HG02610 (cell line): ENCODE measurements around the gene MND1.
"Not testable (repeated sequence)": the region's sequence is repeated elsewhere in the genome, so short reads cannot be mapped to it uniquely, and the experiment has no call there.

Experiments
- ATAC-seq: cut with Tn5 transposase; IDR thresholded peaks from one replicate; pipeline ENCODE4 v1.9.1; 2021; ENCODE audit warnings: mild to moderate bottlenecking, moderate library complexity; ENCODE audit not compliant: unreplicated experiment

MND1 gene

GRCh38 chr4:153401501-153401900 lies 57.0 kb downstream of the MND1 start:
- no peak for ATAC-seq

DNA sequence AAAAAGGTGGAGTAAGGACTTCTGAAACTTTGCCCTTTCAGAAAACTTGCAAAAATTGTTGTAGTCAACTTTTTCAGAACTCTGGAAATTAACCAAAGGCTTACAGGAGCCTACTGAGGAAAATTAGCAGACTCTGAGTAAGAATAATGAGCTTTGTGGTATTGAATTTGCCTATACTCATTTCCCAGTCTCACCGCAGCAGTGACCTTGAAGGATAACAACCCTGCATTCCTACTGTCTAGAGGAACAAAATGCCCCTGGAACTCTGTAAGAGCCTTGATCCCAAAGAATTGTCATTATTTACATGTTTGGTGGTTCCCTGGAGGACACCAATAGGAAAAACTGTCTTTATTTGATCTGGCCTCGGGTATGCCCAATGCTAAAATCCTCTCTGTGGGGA lies 57.9 kb downstream of the MND1 start:
- no peak for ATAC-seq

- ATAC-seq, result no peak
These were observed 59.2 kb downstream of the MND1 start for GRCh38 chr4:153403726-153404125.

GRCh38 chr4:153407906-153408305 lies 63.4 kb downstream of the MND1 start:
- ATAC-seq, result no peak

DNA sequence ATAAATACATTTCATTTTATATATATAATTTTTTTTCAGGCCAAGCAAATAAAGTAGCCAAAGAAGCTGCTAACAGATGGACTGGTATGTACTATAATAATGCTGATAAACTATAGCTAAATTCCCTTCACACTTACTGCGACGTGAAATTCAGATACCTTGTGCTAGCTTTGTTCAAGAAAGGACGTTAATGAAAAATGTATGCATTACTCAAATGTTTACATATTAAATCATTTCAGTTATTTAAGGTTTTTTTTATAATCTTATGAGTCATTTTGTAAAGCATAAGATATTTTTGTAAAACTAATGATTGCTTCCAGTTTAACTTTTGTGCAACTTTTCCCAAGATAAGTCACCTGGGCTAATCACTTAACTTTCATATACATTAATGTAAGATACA lies 64.4 kb downstream of the MND1 start:
- ATAC-seq, result no peak

DNA sequence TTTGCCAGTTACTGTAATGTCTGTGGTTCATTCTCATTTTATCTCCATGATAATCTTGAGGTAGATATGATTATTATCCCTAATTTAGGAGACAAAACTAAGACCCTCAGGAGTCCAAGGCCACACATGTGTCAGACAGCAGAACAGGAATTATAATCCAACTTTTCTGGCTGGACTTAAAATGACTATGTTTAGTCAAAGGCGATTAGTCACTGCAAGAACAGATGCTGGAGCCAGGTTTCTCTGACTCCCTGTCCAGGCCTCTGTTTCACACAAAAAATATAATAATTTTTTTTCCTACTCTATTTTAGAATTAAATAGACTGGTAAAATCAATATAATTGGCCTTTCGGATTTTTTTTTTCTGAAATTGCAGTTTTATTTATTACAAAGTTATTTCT lies 64.9 kb downstream of the MND1 start:
- ATAC-seq, result no peak

DNA sequence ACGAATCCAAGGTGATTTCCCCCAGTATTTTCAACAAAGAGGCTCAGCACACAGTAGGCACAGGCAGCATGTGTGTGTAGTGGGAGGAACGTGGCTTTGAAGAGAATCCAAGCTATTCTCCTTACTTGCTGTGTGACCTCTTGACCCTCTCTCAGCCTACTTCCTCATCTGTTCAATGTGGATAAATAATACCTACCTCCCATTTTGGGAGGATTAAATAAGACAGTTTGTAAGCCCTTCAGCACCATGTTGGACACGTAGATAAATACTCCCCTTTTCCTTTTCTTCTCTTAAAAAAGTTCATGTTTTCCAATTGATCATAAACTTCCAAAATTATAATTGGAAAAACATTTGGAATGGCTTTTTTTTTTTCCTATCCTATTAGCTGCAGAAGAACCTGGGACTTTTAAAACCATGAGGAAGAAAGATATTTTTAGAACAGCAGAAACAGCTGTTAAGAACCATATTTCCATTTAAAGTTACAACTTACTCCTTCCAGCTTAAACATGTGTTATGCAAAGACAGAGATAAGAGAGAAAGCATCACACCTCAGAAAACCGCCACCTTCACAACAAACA lies 65.5 kb downstream of the MND1 start:
- ATAC-seq, result no peak

DNA sequence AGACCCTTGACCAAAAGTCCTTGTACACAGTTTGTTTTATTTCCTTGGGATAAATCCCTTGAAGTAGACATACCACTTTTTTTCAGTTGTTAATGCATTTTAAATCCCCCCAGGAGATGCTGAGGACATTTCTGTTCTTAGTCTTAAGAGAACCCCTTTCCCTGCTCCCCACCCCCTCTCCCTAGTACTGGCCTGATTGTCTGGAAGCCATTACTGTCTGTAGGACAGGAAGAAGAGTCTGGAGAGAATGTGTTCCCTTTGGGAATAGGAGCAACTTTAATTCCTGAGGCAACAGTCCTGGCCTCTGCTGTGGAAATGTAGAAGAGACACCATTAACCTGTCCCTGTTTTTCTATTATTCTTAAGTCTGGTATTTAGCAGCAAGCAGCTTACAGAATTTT lies 69.4 kb downstream of the MND1 start:
- ATAC-seq, result no peak

DNA sequence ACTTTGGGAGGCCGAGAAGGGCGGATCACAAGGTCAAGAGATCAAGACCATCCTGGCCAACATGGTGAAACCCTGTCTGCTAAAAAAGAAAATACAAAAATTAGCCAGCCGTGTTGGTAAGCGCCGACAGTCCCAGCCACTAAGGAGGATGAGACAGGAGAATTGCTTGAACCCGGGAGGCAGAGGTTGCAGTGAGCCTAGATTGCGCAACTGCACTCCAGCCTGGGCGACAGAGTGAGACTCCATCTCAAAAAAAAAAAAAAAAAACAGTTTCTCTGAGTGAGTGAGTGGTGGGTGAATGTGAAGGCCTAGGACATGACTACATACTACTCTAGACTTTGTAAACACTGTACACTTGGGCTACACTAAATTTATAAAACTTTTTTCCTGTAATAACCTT lies 72.0 kb downstream of the MND1 start:
- ATAC-seq, result not testable (repeated sequence)

DNA sequence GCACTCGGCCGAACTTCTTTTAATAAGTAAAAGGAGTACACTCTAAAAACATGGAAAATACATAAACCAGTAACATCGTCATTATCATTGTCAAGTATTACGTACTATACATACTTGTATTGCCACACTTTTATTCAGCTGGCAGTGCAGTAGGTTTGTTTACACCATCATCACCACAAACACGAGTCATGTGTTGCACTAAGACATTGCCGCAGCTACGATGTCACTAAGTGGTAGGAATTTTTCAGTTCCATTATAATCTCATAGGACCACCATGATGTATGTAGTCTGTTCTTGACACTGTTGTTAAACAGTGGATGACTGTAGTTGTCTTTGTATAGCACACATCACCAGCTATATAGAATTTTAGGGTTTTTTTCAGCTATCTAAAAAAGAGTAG lies 73.6 kb downstream of the MND1 start:
- ATAC-seq, result no peak

DNA sequence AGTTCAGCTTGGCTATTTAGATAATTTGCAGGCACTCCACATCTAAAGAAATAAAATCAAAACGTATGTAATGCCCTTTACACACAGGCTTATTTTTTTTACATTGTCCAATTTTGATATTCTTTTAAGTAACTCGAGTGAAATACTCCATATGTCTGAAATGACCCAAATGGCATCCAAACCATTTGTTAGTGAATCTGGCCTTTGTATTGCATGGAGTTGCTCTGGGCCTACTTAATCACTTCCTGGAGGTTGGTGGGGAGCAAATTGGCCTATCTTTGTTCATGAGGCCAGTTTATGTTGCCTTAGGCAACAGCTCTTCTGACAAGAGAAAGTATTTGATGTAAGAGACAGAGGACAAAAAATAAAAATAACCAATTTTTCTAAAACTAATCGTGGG lies 74.1 kb downstream of the MND1 start:
- no peak for ATAC-seq

- no peak for ATAC-seq
These were observed 74.5 kb downstream of the MND1 start for GRCh38 chr4:153419029-153419428.

GRCh38 chr4:153419673-153420278 lies 75.3 kb downstream of the MND1 start:
- ATAC-seq, result no peak

DNA sequence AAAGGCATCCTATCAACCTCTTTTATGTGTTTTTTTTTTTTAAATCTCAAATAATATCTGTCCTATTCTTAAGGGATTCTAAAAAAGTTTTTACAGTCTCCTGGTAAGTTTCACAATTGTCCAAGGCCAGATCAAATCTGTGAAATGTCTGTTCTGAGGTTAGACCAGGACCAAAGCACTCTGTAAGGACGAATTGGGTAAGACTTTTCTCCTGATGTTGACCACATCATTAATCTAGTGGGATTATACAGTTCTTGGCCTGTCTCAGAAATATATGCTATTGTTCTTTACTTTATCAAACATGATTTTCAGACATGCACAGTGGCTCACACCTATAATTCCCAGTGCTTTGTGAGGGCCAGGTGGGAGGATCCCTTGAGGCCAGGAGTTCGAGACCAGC lies 75.9 kb downstream of the MND1 start:
- no peak for ATAC-seq

DNA sequence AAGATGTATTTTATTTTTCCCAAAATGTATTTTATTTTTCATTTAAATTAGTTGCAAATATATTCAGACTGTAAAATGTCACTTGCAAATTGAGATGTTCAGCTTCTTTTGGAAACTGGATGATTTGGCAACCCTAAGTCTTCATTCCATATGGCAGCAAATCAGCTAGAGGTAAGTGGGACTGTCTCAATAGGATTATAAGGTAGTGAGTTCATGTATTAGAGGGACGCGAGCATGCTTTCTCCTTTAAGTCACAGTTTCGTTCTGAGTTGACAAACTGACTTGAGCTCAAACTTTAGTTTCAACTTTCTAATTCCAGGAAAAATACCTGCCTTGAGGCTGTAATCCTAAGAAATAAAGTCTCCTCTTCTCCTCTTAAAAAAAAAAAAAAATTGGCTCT lies 77.5 kb downstream of the MND1 start:
- ATAC-seq, result peak; percentile 68

GRCh38 chr4:153426207-153426885 lies 81.9 kb downstream of the MND1 start:
- ATAC-seq, result peak; percentile 54

DNA sequence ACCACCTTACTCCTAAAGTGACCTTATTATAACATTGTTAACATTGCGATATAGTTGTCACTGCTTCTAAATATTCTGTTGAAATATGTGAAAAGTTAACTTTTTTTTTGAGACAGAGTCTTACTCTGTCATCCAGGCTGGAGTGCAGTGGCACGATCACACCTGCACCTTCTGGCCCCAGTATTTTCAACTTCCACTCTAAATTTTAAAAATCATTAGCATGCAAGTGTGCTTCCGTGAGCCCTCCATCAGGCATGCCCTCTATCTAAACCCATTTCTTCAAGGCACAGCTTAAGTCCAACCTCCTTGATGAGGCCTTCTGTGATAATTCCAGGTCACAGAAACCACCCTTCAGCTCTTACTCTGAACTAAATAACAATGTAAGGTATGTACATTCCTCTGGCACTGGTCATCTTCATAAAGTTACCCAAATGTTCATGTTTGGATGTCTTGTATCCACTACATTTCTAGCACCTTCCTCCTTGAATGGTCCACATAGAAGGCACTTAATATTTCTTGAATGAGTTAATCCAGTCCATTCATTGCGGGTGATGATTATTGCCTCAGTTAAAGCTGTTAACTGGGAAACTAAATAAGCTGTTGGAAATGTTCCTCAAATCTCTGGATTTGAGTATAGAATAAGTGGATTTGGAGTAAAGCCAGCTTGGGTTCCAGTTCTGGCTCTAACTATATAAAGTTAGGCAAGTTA lies 83.0 kb downstream of the MND1 start:
- ATAC-seq, result no peak

DNA sequence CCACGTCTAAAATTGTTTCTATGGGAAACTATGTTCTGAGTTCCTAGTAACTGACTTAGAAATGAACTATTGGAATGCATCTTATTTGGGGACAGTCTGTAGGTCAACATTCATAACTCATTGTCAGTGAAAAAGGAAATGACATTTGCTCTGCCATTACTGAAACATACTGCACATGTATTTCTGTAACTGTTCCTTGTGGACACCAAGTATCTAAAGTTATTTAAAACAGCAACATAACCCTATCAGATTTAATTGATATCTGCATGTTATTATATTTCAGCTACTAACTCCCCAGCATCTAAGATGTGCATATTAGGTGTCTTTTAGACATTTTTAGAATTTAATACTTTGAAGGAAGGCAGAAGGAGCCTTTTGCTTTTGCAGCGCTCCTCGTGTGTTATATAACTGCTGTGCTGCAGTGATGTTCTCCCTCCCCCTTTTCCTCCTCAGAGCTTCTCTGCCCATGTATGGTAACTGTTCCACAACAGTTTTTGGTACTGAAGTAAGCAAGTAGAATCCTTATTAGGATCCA lies 84.5 kb downstream of the MND1 start:
- no peak for ATAC-seq

DNA sequence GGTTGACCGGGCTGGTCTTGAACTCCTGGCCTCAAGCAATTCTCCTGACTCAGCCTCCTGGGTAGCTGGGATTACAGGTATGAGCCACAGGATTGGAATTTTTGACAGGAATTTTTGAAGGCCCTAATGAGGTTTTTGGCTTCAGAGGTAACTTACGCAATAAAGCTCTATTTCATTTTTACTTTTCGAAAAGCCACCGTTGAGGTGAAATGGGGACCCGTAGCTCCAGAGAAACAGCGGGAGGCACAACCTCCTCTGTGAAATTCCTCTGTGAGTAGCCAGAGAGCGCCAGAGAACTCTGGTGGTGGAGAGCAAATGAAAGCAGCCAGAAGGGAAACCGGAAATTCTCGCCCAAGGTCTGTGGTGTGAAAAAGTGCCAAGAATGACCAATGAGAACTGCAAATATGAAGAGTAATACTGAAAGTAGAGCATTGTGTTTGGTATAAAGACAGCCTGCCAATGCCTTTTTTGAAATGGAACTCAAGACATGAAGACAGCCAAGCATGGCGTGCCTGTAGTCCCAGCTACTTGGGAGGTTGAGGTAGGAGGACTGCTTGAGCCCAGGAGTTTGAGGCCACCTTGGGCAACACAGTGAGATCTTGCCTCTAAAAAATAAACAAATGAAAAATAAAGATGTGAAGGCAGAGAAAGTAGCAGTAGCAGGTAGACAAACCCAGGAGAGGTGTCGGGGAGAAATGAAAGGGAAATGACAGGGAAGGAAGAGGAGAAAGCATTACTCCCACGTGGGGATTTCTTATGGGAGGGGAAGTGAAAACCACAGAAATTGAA lies 88.7 kb downstream of the MND1 start:
- peak; percentile 90 for ATAC-seq

- peak; percentile 2 for ATAC-seq
These were observed 89.2 kb downstream of the MND1 start for GRCh38 chr4:153433754-153434105.

- no peak for ATAC-seq
These were observed 89.7 kb downstream of the MND1 start for GRCh38 chr4:153434190-153434589.
